ENCODE data around the gene COBL. TPM values are rescaled to one million over a fixed set of nuclear protein-coding genes. Genes with fewer than 3 reads are reported as not detected.

Gene COBL
- total and polyA plus RNA-seq, 10 of the 15 experiments (the other 5 are each of a cell fraction or from before 2014, with no cell fraction given), result 0.21 TPM; not detected in 9

DNA sequence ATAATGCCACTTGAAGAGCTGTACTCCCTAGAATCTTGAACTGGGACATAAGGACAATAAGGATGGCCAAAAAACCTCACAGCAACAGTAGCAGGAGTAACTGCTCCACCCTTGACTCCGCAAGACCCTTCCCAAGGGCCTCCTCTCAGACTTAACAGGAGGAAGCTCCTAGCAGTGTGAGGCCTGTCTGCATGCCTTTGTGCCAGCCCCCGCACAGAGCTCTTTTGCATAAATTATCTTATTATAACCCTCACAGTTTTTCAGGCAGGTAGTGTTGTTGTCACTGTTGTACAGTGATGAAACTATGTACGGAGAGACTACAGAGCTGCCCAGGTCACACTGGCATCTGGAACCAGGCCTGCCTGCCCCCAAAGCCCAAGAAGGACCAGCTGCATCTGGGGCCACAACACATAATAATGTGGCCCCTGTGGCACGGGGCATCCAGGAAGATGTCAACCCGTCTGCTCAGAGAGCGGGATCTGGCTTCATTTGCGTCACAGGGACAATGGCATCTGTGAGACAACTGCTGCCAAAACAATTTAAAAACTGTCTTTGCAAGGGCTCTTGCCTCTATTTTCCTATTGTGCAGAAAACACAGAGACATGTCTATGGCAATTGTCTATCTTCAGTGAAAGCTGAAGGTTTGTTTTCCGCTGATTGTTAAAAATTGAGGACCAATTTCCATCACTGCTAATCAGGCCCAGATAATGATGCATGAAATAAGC is 284.7 kb downstream of the COBL start:
- H3K4me3 ChIP-seq, result no peak overlapping the region
- ATAC-seq (no peak), DNase-seq (ENCODE audit: low read depth, low spot score) (no peak), FAIRE-seq (no peak)
- H3K27me3 ChIP-seq (replicated peaks in 1 of 2; ENCODE audit: control insufficient read depth in 2 of 2, insufficient read depth in 2 of 2, low read length in 1 of 2), result peaks cover 0 to 1% of the 10 kb centered on the region in 2 experiments; a peak in 2 of 4 replicates
- POLR2A ChIA-PET, result no interaction called here
- BruUV-seq (replicated peaks), result no TSS peak
- H2AFZ ChIP-seq (ENCODE audit: control insufficient read depth, low read depth, low read length), result no peak overlapping the region
- H3K9me3 ChIP-seq (replicated peaks; ENCODE audit: control insufficient read depth, insufficient read depth, low read length), result no peaks in the 10 kb centered on the region
- H4K20me1 ChIP-seq (ENCODE audit: control insufficient read depth, insufficient read depth), result no peaks in the 10 kb centered on the region
- no peak overlapping the region for H3K27ac ChIP-seq (ENCODE audit: control insufficient read depth, insufficient read depth)
- in situ Hi-C loops (cut with MboI) (no loop called here), intact Hi-C loops (cut with micrococcal nuclease; ENCODE audit: unreplicated experiment) (no loop called here)
- RAD21 ChIA-PET (ENCODE audit: unreplicated experiment), result interaction anchor here (0.6 kb wide), 1 partner anchor 131 kb away, joined by 3 read pairs; no protein-coding TSS in a partner anchor
- no peak overlapping the region for H3K4me2 ChIP-seq (ENCODE audit: control insufficient read depth, insufficient read depth)
- no peak overlapping the region for H3K9ac ChIP-seq (ENCODE audit: control insufficient read depth, insufficient read depth, low read length)
- 14% methylated on average over 8 of the region's 8 CpGs for WGBS (ENCODE audit: insufficient coverage, insufficient replicate concordance, low lambda C conversion rate, missing lambda C conversion rate)
- no peaks in the 10 kb centered on the region for H3K36me3 ChIP-seq (ENCODE audit: control insufficient read depth in 2 of 2, insufficient read depth in 2 of 2, low read length in 1 of 2)
- CTCF ChIA-PET, result no interaction called here
- SMC1A ChIA-PET (ENCODE audit: uncharacterized antibody, unreplicated experiment), result interaction anchor here (0.6 kb wide), 1 partner anchor 1139 kb away, joined by 3 read pairs; no protein-coding TSS in a partner anchor
- H3K4me1 ChIP-seq (ENCODE audit: control insufficient read depth, insufficient read depth, low read length), result no peaks in the 10 kb centered on the region
- H3K79me2 ChIP-seq (ENCODE audit: control insufficient read depth, insufficient read depth, low read length), result no peaks in the 10 kb centered on the region
- TF ChIP-seq CHD1 (IDR thresholded peaks at IDR 0.05; ENCODE audit: low read depth, low read length), result no peak
- TF ChIP-seq NR2F1 (conservative IDR thresholded peaks at IDR 0.05), result no peak
- TF ChIP-seq ZSCAN29 (IDR thresholded peaks at IDR 0.05), result no peak
- TF ChIP-seq CBX3 (IDR thresholded peaks at IDR 0.05; ENCODE audit: borderline replicate concordance, low read depth), result no peak
- no peak for TF ChIP-seq HCFC1 (IDR thresholded peaks at IDR 0.05; ENCODE audit: low read length)
- TF ChIP-seq, protein P1, sequence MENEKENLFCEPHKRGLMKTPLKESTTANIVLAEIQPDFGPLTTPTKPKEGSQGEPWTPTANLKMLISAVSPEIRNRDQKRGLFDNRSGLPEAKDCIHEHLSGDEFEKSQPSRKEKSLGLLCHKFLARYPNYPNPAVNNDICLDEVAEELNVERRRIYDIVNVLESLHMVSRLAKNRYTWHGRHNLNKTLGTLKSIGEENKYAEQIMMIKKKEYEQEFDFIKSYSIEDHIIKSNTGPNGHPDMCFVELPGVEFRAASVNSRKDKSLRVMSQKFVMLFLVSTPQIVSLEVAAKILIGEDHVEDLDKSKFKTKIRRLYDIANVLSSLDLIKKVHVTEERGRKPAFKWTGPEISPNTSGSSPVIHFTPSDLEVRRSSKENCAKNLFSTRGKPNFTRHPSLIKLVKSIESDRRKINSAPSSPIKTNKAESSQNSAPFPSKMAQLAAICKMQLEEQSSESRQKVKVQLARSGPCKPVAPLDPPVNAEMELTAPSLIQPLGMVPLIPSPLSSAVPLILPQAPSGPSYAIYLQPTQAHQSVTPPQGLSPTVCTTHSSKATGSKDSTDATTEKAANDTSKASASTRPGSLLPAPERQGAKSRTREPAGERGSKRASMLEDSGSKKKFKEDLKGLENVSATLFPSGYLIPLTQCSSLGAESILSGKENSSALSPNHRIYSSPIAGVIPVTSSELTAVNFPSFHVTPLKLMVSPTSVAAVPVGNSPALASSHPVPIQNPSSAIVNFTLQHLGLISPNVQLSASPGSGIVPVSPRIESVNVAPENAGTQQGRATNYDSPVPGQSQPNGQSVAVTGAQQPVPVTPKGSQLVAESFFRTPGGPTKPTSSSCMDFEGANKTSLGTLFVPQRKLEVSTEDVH (IDR thresholded peaks at IDR 0.05; ENCODE audit: low read depth, partially characterized antibody), result no peak
- TF ChIP-seq SMAD1 (IDR thresholded peaks at IDR 0.05; ENCODE audit: low read depth, partially characterized antibody), result no peak
- TF ChIP-seq PAX5 (IDR thresholded peaks at IDR 0.05; ENCODE audit: borderline replicate concordance, low read depth, low read length), result no peak
- no peak for TF ChIP-seq ZNF207 (IDR thresholded peaks at IDR 0.05; ENCODE audit: borderline replicate concordance)
- no peak for TF ChIP-seq CUX1 (IDR thresholded peaks at IDR 0.05; ENCODE audit: insufficient replicate concordance, low read depth, low read length)
- TF ChIP-seq TCF7 (IDR thresholded peaks at IDR 0.05; ENCODE audit: borderline replicate concordance), result no peak
- no peak for TF ChIP-seq SIN3A (IDR thresholded peaks at IDR 0.05; ENCODE audit: low read depth, low read length)
- no peak for TF ChIP-seq POU2F2 (IDR thresholded peaks at IDR 0.05; ENCODE audit: borderline replicate concordance, low read depth, low read length)
- TF ChIP-seq ETV6 (conservative IDR thresholded peaks at IDR 0.05 in 1 of 2, IDR thresholded peaks at IDR 0.05 in 1 of 2; ENCODE audit: borderline replicate concordance in 1 of 2, low read depth in 1 of 2), result no peak
- no peak for TF ChIP-seq KDM1A (IDR thresholded peaks at IDR 0.05; ENCODE audit: borderline replicate concordance)
- TF ChIP-seq ATF7 (IDR thresholded peaks at IDR 0.05; ENCODE audit: low read depth), result no peak

All from GM12878 (cell line).